Smooth muscle cell (in vitro differentiated cells): ENCODE data around the gene ELMOD3. TPM values are rescaled to one million over a fixed set of nuclear protein-coding genes. Genes with fewer than 3 reads are reported as not detected.

ENCODE experiments used
- DNase-seq: peaks from one replicate; lab custom pipeline; 2025; ENCODE audit not compliant: unreplicated experiment; lab: John Stamatoyannopoulos, UW
- H2AFZ ChIP-seq: fragments of 200-600 bp; sonication (generic); 2 replicates; pipeline ENCODE4 v1.6.0; 2016; ENCODE audit warnings: antibody characterized with exemption, low read depth, mild to moderate bottlenecking
- H3F3A ChIP-seq: fragments of 200-600 bp; sonication (generic); 2 replicates; pipeline ENCODE4 v1.6.0; 2017; ENCODE audit warnings: antibody characterized with exemption, low read depth
- H3K27ac ChIP-seq: fragments of 200-600 bp; sonication (generic); 2 replicates; pipeline ENCODE4 v1.5.1; 2016; ENCODE audit warnings: low read depth, mild to moderate bottlenecking
- H3K27me3 ChIP-seq: fragments of 200-600 bp; sonication (generic); 2 replicates; pipeline ENCODE4 v1.6.1; 2016; ENCODE audit warnings: low read depth, mild to moderate bottlenecking
- H3K36me3 ChIP-seq: fragments of 200-600 bp; sonication (generic); 2 replicates; pipeline ENCODE4 v1.5.1; 2016; ENCODE audit warnings: low read depth
- H3K4me1 ChIP-seq: fragments of 200-600 bp; sonication (generic); 2 replicates; pipeline ENCODE4 v1.5.1; 2016; ENCODE audit warnings: low read depth
- H3K4me2 ChIP-seq: fragments of 200-600 bp; sonication (generic); 2 replicates; pipeline ENCODE4 v1.6.0; 2016; ENCODE audit warnings: mild to moderate bottlenecking
- H3K4me3 ChIP-seq: fragments of 200-600 bp; sonication (generic); 2 replicates; pipeline ENCODE4 v1.5.1; 2016; ENCODE audit warnings: mild to moderate bottlenecking
- H3K79me2 ChIP-seq: fragments of 200-600 bp; sonication (generic); 2 replicates; pipeline ENCODE4 v1.6.0; 2016; ENCODE audit warnings: low read depth, mild to moderate bottlenecking
- H3K9ac ChIP-seq: fragments of 200-600 bp; sonication (generic); 2 replicates; pipeline ENCODE4 v1.6.0; 2016; ENCODE audit warnings: low read depth
- H3K9me3 ChIP-seq: fragments of 200-600 bp; sonication (generic); replicated peaks from 2 replicates; pipeline ENCODE4 v1.5.1; 2016; ENCODE audit warnings: low read depth
- H4K20me1 ChIP-seq: fragments of 200-600 bp; sonication (generic); 2 replicates; pipeline ENCODE4 v1.6.0; 2016; ENCODE audit warnings: low read depth
- WGBS: methylation state at CpG from one replicate; pipeline ENCODE4 v1.1.7; 2016; ENCODE audit warnings: low lambda C conversion rate; 5-methylcytosine and 5-hydroxymethylcytosine counted together
- polyA plus RNA-seq: library from polyadenylated mRNA; unstranded; fragments of >200 nt; fragmentation: Nextera tagmentation; extraction: Ambion mirVana; gene quantifications from 2 replicates; pipeline ENCODE4 v1.2.1, GENCODE V29; 2016
- small RNA-seq: library from RNA; depleted of rRNA; stranded (forward); fragments of <200 nt; gene quantifications from one replicate; pipeline ENCODE3, GENCODE V24; 2014
- total RNA-seq: library from RNA; depleted of rRNA; stranded (reverse); fragments of >200 nt; gene quantifications from 2 replicates; pipeline ENCODE4 v1.2.3, GENCODE V29; 2014
- TF ChIP-seq, protein P1 (sequence below): fragments of 200-600 bp; sonication (generic); IDR thresholded peaks from 2 replicates; pipeline ENCODE4 v1.5.1; 2017; ENCODE audit warnings: borderline replicate concordance, mild to moderate bottlenecking, antibody characterized with exemption; ENCODE audit not compliant: insufficient read depth, poor library complexity, severe bottlenecking

Gene ELMOD3
- total and polyA plus RNA-seq, 2 experiments from 2014 or later: 13.3 to 15.2 TPM

DNA sequence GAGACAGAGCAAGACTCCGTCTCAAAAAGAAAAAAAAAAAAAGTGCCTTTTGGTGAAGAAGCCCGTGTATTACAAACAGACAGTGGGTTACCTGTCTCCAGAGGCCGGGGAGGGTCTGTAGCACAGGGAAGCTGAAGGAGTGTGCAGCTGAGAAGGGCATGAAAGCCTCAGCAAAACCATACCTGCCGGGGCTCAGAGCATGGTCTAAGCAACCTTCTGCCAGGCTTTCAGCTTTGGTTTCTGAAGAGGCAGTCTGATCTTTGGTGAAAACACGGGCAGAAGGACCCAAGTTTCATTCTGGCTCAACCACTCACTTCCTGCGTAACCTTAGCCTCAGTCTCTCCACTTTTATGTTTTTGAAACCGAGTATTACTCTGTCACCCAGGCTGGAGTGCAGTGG lies 85.4 kb downstream of the ELMOD3 start:
- H4K20me1 ChIP-seq: no peaks in the 10 kb centered on the region
- H3F3A ChIP-seq: peaks cover 6% of the 10 kb centered on the region
- no peak overlapping the region for H3K27ac ChIP-seq
- no peaks in the 10 kb centered on the region for H3K9me3 ChIP-seq
- no peaks in the 10 kb centered on the region for H3K36me3 ChIP-seq
- no peak overlapping the region for H3K4me3 ChIP-seq
- peaks cover 17% of the 10 kb centered on the region for H3K4me1 ChIP-seq
- no peaks in the 10 kb centered on the region for H3K79me2 ChIP-seq
- H3K4me2 ChIP-seq: no peak overlapping the region
- DNase-seq: no peak
- no peak overlapping the region for H3K9ac ChIP-seq
- no peak overlapping the region for H2AFZ ChIP-seq
- WGBS: 98% methylated on average over 7 of the region's 7 CpGs
- TF ChIP-seq, protein P1, sequence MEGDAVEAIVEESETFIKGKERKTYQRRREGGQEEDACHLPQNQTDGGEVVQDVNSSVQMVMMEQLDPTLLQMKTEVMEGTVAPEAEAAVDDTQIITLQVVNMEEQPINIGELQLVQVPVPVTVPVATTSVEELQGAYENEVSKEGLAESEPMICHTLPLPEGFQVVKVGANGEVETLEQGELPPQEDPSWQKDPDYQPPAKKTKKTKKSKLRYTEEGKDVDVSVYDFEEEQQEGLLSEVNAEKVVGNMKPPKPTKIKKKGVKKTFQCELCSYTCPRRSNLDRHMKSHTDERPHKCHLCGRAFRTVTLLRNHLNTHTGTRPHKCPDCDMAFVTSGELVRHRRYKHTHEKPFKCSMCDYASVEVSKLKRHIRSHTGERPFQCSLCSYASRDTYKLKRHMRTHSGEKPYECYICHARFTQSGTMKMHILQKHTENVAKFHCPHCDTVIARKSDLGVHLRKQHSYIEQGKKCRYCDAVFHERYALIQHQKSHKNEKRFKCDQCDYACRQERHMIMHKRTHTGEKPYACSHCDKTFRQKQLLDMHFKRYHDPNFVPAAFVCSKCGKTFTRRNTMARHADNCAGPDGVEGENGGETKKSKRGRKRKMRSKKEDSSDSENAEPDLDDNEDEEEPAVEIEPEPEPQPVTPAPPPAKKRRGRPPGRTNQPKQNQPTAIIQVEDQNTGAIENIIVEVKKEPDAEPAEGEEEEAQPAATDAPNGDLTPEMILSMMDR: no peak
- no peaks in the 10 kb centered on the region for H3K27me3 ChIP-seq

DNA sequence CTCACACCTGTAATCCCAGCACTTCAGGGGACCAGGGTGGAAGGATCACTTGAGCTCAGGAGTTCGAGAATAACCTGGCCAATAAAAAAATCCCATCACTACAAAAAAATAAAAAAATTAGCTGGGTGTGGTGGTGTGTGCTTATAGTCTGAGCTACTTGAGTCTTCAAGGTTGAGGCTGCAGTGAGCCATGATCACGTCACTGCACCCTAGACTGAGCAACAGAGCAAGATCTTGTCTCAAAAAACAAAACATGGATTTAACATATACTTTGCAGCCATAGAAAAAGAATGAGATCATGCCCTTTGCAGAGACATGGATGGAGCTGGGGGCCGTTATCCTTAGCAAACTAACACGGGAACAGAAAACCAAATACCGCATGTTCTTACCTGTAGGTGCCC lies 86.2 kb downstream of the ELMOD3 start:
- Histone ChIP-seq H3K27me3 (no peaks in the 10 kb centered on the region), H3K36me3 (no peaks in the 10 kb centered on the region), H2AFZ (no peak overlapping the region), H3K27ac (no peak overlapping the region), H3K4me1 (peaks cover 17% of the 10 kb centered on the region), H3K4me2 (no peak overlapping the region), H3K9ac (no peak overlapping the region), H3F3A (peaks cover 6% of the 10 kb centered on the region), H3K4me3 (no peak overlapping the region), H3K9me3 (no peaks in the 10 kb centered on the region), H3K79me2 (no peaks in the 10 kb centered on the region), H4K20me1 (no peaks in the 10 kb centered on the region)
- no peak for DNase-seq
- TF ChIP-seq, protein P1: no peak
- WGBS: 93% methylated on average over 5 of the region's 5 CpGs

Small RNAs within 50 kb of the gene (small RNA-seq; reads per million reads assigned to genes)
- gene AC062037.1 (not detected), gene AC062037.2 (0.13 reads per million), gene RF00019 (not detected), gene RN7SL113P (not detected)

Other genes with a start within 250 kb of the ELMOD3 start
- gene TCF7L1, start 221.4 kb upstream of the ELMOD3 start, total RNA-seq: 2.9 and 4.5 TPM in 2 replicates
- 15.2 and 18.2 TPM in 2 replicates for gene TCF7L1, start 221.4 kb upstream of the ELMOD3 start, polyA plus RNA-seq
- gene TGOLN2, start 26.8 kb upstream of the ELMOD3 start, total RNA-seq: 51.4 and 52.0 TPM in 2 replicates
- gene TGOLN2, start 26.8 kb upstream of the ELMOD3 start, polyA plus RNA-seq: 34.4 and 37.1 TPM in 2 replicates
- 24.1 and 29.9 TPM in 2 replicates for gene RETSAT, start 241 bp upstream of the ELMOD3 start, total RNA-seq
- gene RETSAT, start 241 bp upstream of the ELMOD3 start, polyA plus RNA-seq: 17.9 and 20.6 TPM in 2 replicates
- gene CAPG, start 55.6 kb downstream of the ELMOD3 start, total RNA-seq: 50.1 and 51.6 TPM in 2 replicates
- gene CAPG, start 55.6 kb downstream of the ELMOD3 start, polyA plus RNA-seq: 96.2 and 183 TPM in 2 replicates
- not detected in 2 replicates for gene SH2D6, start 63.9 kb downstream of the ELMOD3 start, total RNA-seq
- not detected in 2 replicates for gene SH2D6, start 63.9 kb downstream of the ELMOD3 start, polyA plus RNA-seq
- gene MAT2A, start 184.4 kb downstream of the ELMOD3 start, total RNA-seq: 93.8 and 108 TPM in 2 replicates
- 108 and 126 TPM in 2 replicates for gene MAT2A, start 184.4 kb downstream of the ELMOD3 start, polyA plus RNA-seq
- 44.0 and 83.2 TPM in 2 replicates for gene GGCX, start 206.7 kb downstream of the ELMOD3 start, total RNA-seq
- gene GGCX, start 206.7 kb downstream of the ELMOD3 start, polyA plus RNA-seq: 33.2 and 44.5 TPM in 2 replicates
- 9.4 and 15.1 TPM in 2 replicates for gene VAMP8, start 222.8 kb downstream of the ELMOD3 start, total RNA-seq
- 17.5 and 72.9 TPM in 2 replicates for gene VAMP8, start 222.8 kb downstream of the ELMOD3 start, polyA plus RNA-seq
- 5.0 and 6.6 TPM in 2 replicates for gene VAMP5, start 229.7 kb downstream of the ELMOD3 start, total RNA-seq
- 35.0 and 35.9 TPM in 2 replicates for gene VAMP5, start 229.7 kb downstream of the ELMOD3 start, polyA plus RNA-seq
- 167 and 195 TPM in 2 replicates for gene RNF181, start 241.0 kb downstream of the ELMOD3 start, total RNA-seq
- 316 and 328 TPM in 2 replicates for gene RNF181, start 241.0 kb downstream of the ELMOD3 start, polyA plus RNA-seq
- 7.7 and 9.1 TPM in 2 replicates for gene TMEM150A, start 247.9 kb downstream of the ELMOD3 start, total RNA-seq
- 20.0 and 24.1 TPM in 2 replicates for gene TMEM150A, start 247.9 kb downstream of the ELMOD3 start, polyA plus RNA-seq